AG04450 (cell line): ENCODE measurements around the gene NKAIN2. TPM values are rescaled to one million over a fixed set of nuclear protein-coding genes. Genes with fewer than 3 reads are reported as not detected.

Experiments
- CTCF ChIA-PET: fragments of 300-600, 350-600 bp; formaldehyde crosslinking; extraction: SDS; loops from one replicate; lab custom pipeline; 2022; ENCODE audit warnings: antibody characterized with exemption, inconsistent platforms; lab: Charles Lee
- POLR2A ChIA-PET: fragments of 350-600 bp; formaldehyde crosslinking; extraction: SDS; loops from one replicate; lab custom pipeline; 2021; ENCODE audit warnings: antibody characterized with exemption, inconsistent platforms; lab: Yijun Ruan, JAX
- DNase-seq: peaks from one replicate; pipeline ENCODE4 v3.0.0-alpha.2; 2011; ENCODE audit warnings: low read depth, low spot score
- H3K27ac ChIP-seq: one replicate; pipeline ENCODE4 v1.5.1; 2012; ENCODE audit warnings: low read depth, low read length, control low read depth
- H3K27me3 ChIP-seq: one replicate; pipeline ENCODE4 v1.6.0; 2012; ENCODE audit warnings: low read length; ENCODE audit not compliant: control insufficient read depth, insufficient read depth
- H3K4me3 ChIP-seq: 2 replicates; pipeline ENCODE4 v1.5.1; 2011; ENCODE audit warnings: mild to moderate bottlenecking, low read depth, low read length, control low read depth
- H3K9me3 ChIP-seq: 2 replicates; pipeline ENCODE4 v1.5.1; 2012; ENCODE audit warnings: low read length; ENCODE audit not compliant: control insufficient read depth, insufficient read depth
- CTCF ChIP-seq: IDR thresholded peaks from 2 replicates; pipeline ENCODE4 v1.5.1; 2011; ENCODE audit warnings: low read depth, low read length, control low read depth, inconsistent platforms
- polyA plus RNA-seq: library from polyadenylated mRNA; depleted of rRNA; stranded (reverse); fragments of >200 nt; gene quantifications from 2 replicates; pipeline ENCODE4 v1.2.3, GENCODE V29; 2011

The NKAIN2 gene
- polyA plus RNA-seq, 1 experiment = not detected

GRCh38 chr6:124080483-124080882 lies 276.8 kb downstream of the NKAIN2 start:
- TF ChIP-seq CTCF = no peak
- no peaks in the 10 kb centered on the region for H3K27me3 ChIP-seq
- no peaks in the 10 kb centered on the region for H3K9me3 ChIP-seq
- DNase-seq = no peak
- ChIA-PET POLR2A (no interaction called here), CTCF (no interaction called here)
- H3K4me3 ChIP-seq = no peak overlapping the region
- H3K27ac ChIP-seq = no peak overlapping the region

- no peak overlapping the region for H3K4me3 ChIP-seq
- no peak for DNase-seq
- no peak for TF ChIP-seq CTCF
- H3K9me3 ChIP-seq = no peaks in the 10 kb centered on the region
- H3K27ac ChIP-seq = no peak overlapping the region
- CTCF ChIA-PET = no interaction called here
- no peaks in the 10 kb centered on the region for H3K27me3 ChIP-seq
- POLR2A ChIA-PET = no interaction called here
Measured at GRCh38 chr6:124090491-124090890, 286.8 kb downstream of the NKAIN2 start.

GRCh38 chr6:124099520-124099919 lies 295.9 kb downstream of the NKAIN2 start:
- ChIA-PET CTCF (no interaction called here), POLR2A (no interaction called here)
- no peaks in the 10 kb centered on the region for H3K27me3 ChIP-seq
- DNase-seq = no peak
- H3K4me3 ChIP-seq = no peak overlapping the region
- H3K27ac ChIP-seq = no peak overlapping the region
- no peak for TF ChIP-seq CTCF
- no peaks in the 10 kb centered on the region for H3K9me3 ChIP-seq

GRCh38 chr6:124110514-124110913 lies 306.8 kb downstream of the NKAIN2 start:
- ChIA-PET POLR2A (no interaction called here), CTCF (no interaction called here)
- TF ChIP-seq CTCF = no peak
- Histone ChIP-seq H3K27me3 (no peaks in the 10 kb centered on the region), H3K4me3 (no peak overlapping the region), H3K9me3 (no peaks in the 10 kb centered on the region), H3K27ac (no peak overlapping the region)
- DNase-seq = no peak

GRCh38 chr6:124119596-124119995 lies 315.9 kb downstream of the NKAIN2 start:
- Histone ChIP-seq H3K27ac (no peak overlapping the region), H3K4me3 (no peak overlapping the region), H3K9me3 (no peaks in the 10 kb centered on the region), H3K27me3 (no peaks in the 10 kb centered on the region)
- CTCF ChIA-PET = no interaction called here
- POLR2A ChIA-PET = no interaction called here
- TF ChIP-seq CTCF = no peak
- no peak for DNase-seq
